Right lobe of liver (tissue), 4 donors: ENCODE data around the gene DYDC1.

ENCODE experiments used
- POLR2A ChIP-seq: fragments of 450-650 bp; IDR thresholded peaks from one replicate; pipeline ENCODE4 v1.6.1; 2017; ENCODE audit warnings: antibody characterized with exemption, mild to moderate bottlenecking
- TF ChIP-seq, protein P1 (sequence below), 4 donors: fragments of 200-600 bp in 3 of 4; fragments of 450-650 bp in 1 of 4; IDR thresholded peaks; one replicate each; pipeline versions ENCODE4 v1.5.1 to v1.8.0; 2016 to 2022; ENCODE audit warnings: antibody characterized with exemption in 4 of 4, mild to moderate bottlenecking in 2 of 4
- donor health status: DM: no; HTN: no; CAD: no.
- donor health status: DM: no; HTN: no; CAD: no.
- donor health status: DM: no; HTN: yes; CAD: no.

DNA sequence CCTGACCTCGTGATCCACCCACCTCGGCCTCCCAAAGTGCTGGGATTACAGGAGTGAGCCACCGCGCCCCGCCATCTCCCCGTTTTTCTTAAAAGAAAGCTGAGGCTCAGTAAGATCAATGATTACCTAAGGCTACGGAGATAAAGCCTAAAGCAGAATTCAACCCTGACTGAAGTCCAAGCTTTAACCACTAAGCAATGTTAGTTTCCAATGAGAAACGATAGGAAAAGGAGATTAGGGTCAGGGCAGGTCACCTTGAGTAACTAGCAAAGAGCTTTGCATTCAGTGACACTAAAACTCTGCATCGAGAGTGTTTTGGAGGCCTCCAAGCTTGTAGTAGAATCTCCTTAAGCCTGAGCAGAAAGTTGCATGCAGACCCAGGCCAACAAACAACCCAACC is 34.2 kb upstream of the DYDC1 start:
- TF ChIP-seq, protein P1, sequence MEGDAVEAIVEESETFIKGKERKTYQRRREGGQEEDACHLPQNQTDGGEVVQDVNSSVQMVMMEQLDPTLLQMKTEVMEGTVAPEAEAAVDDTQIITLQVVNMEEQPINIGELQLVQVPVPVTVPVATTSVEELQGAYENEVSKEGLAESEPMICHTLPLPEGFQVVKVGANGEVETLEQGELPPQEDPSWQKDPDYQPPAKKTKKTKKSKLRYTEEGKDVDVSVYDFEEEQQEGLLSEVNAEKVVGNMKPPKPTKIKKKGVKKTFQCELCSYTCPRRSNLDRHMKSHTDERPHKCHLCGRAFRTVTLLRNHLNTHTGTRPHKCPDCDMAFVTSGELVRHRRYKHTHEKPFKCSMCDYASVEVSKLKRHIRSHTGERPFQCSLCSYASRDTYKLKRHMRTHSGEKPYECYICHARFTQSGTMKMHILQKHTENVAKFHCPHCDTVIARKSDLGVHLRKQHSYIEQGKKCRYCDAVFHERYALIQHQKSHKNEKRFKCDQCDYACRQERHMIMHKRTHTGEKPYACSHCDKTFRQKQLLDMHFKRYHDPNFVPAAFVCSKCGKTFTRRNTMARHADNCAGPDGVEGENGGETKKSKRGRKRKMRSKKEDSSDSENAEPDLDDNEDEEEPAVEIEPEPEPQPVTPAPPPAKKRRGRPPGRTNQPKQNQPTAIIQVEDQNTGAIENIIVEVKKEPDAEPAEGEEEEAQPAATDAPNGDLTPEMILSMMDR (IDR thresholded peaks at IDR 0.05), result no peak
- TF ChIP-seq POLR2A, result no peak
